ENCODE data around the gene BLID.

Gene BLID

DNA sequence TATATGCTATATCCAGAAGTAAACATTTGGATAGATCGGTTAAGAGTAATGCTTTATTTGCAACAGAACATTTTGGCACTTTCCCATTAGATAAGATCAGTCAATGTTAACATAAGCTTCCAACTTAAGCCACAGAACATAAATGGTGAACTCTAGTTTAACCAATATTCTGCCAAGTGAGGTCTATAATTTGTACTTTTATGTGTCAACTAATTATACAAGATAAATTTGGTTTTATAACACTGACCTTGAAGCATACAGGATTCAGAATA is 23.5 kb upstream of the BLID start:
- Histone ChIP-seq H2BK5ac (ENCODE audit: low read depth, low read length, poor library complexity) (no peak overlapping the region), H2BK12ac (ENCODE audit: low read length) (no peak overlapping the region), H3K79me1 (ENCODE audit: low read length) (no peaks in the 10 kb centered on the region), H3K4ac (ENCODE audit: low read depth, low read length) (no peak overlapping the region), H3K27ac (ENCODE audit: low read depth, low read length) (no peak overlapping the region), H2AK5ac (ENCODE audit: low read length) (no peak overlapping the region), H3K4me3 (ENCODE audit: low read depth, low read length) (no peak overlapping the region), H3K9me3 (ENCODE audit: insufficient read depth, low read depth, low read length) (no peaks in the 10 kb centered on the region), H4K8ac (ENCODE audit: low read depth, low read length) (no peak overlapping the region), H3K23ac (ENCODE audit: low read length) (no peak overlapping the region), H3K36me3 (ENCODE audit: control insufficient read depth in 1 of 2, insufficient read depth in 2 of 2, low read length in 2 of 2) (no peaks in the 10 kb centered on the region), H2BK120ac (ENCODE audit: insufficient read depth, low read length, poor library complexity) (no peak overlapping the region), H3K14ac (ENCODE audit: low read length) (no peak overlapping the region), H3K27me3 (ENCODE audit: insufficient read depth, low read length) (no peaks in the 10 kb centered on the region), H2AFZ (ENCODE audit: insufficient read depth, low read length, poor library complexity) (no peak overlapping the region), H4K12ac (ENCODE audit: low read depth, low read length) (no peak overlapping the region), H3K4me1 (ENCODE audit: control insufficient read depth in 1 of 2, insufficient read depth in 2 of 2, low read length in 2 of 2) (no peaks in the 10 kb centered on the region), H4K91ac (ENCODE audit: low read depth, low read length) (no peak overlapping the region), H3K9ac (ENCODE audit: low read length) (no peak overlapping the region), H3K79me2 (ENCODE audit: control insufficient read depth, insufficient read depth, low read length, poor library complexity) (no peaks in the 10 kb centered on the region), H3K4me2 (ENCODE audit: low read length) (no peak overlapping the region), H3K18ac (ENCODE audit: low read length) (no peak overlapping the region)
- DNase-seq: no peak
- no CpG with 5 or more reads among the region's 1 CpG for WGBS (ENCODE audit: extremely low coverage, insufficient coverage, insufficient read length)

DNA sequence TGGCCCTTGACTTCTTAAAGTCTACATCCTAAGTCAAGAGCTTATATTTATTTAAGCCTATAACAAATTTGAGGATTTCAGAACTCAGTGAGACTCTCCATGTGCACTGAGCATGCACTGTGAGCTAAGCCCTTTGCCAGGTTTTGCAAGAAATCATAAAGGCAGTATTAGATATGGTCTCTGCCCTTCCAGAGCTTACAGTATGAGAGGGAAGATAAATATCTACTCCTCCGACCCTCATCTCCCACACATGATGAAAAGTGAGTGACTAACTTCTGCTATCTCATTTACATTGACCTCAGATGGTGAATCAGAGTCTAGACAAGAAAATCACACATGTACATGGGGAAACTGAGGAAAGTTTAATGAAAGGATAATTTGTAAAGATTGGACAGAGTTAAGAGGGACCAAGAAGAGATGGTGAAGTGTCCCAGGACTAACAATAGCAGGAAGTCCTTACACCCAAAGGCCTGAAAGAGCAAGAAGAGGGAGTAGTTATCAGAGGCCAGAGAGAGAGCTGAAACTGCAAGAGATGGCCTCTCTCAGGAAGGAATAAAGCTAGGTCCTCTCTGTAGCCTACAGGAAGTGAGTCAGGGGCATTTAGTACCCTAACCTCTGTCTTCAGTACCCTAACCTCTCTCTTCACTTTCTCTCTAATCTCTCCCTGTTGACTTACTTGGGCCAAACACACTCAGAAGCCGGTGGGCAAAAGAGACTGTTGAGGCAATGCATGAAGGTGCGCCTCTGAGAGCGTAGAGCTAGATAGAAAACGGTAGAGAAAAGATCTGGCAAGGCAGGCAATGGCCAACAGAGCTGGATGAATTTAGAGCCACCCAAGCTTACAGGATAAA is 23.0 kb upstream of the BLID start:
- H4K8ac ChIP-seq (ENCODE audit: low read depth, low read length): no peak overlapping the region
- H3K4ac ChIP-seq (ENCODE audit: low read depth, low read length): no peak overlapping the region
- no peak overlapping the region for H3K14ac ChIP-seq (ENCODE audit: low read length)
- no peak overlapping the region for H3K18ac ChIP-seq (ENCODE audit: low read length)
- H3K36me3 ChIP-seq (ENCODE audit: control insufficient read depth in 1 of 2, insufficient read depth in 2 of 2, low read length in 2 of 2): no peaks in the 10 kb centered on the region
- H3K9me3 ChIP-seq (ENCODE audit: insufficient read depth, low read depth, low read length): no peaks in the 10 kb centered on the region
- H2BK12ac ChIP-seq (ENCODE audit: low read length): no peak overlapping the region
- no peak overlapping the region for H3K9ac ChIP-seq (ENCODE audit: low read length)
- WGBS (ENCODE audit: extremely low coverage, insufficient coverage, insufficient read length): no CpG with 5 or more reads among the region's 5 CpGs
- H3K79me1 ChIP-seq (ENCODE audit: low read length): no peaks in the 10 kb centered on the region
- H3K4me1 ChIP-seq (ENCODE audit: control insufficient read depth in 1 of 2, insufficient read depth in 2 of 2, low read length in 2 of 2): no peaks in the 10 kb centered on the region
- no peak overlapping the region for H2BK5ac ChIP-seq (ENCODE audit: low read depth, low read length, poor library complexity)
- H3K23ac ChIP-seq (ENCODE audit: low read length): no peak overlapping the region
- H2AK5ac ChIP-seq (ENCODE audit: low read length): no peak overlapping the region
- no peaks in the 10 kb centered on the region for H3K79me2 ChIP-seq (ENCODE audit: control insufficient read depth, insufficient read depth, low read length, poor library complexity)
- H3K27ac ChIP-seq (ENCODE audit: low read depth, low read length): no peak overlapping the region
- H3K27me3 ChIP-seq (ENCODE audit: insufficient read depth, low read length): no peaks in the 10 kb centered on the region
- H3K4me3 ChIP-seq (ENCODE audit: low read depth, low read length): no peak overlapping the region
- no peak overlapping the region for H3K4me2 ChIP-seq (ENCODE audit: low read length)
- DNase-seq: peak in 1 of 2 donors; percentile 43
- H2AFZ ChIP-seq (ENCODE audit: insufficient read depth, low read length, poor library complexity): no peak overlapping the region
- H4K12ac ChIP-seq (ENCODE audit: low read depth, low read length): no peak overlapping the region
- no peak overlapping the region for H2BK120ac ChIP-seq (ENCODE audit: insufficient read depth, low read length, poor library complexity)
- no peak overlapping the region for H4K91ac ChIP-seq (ENCODE audit: low read depth, low read length)

DNA sequence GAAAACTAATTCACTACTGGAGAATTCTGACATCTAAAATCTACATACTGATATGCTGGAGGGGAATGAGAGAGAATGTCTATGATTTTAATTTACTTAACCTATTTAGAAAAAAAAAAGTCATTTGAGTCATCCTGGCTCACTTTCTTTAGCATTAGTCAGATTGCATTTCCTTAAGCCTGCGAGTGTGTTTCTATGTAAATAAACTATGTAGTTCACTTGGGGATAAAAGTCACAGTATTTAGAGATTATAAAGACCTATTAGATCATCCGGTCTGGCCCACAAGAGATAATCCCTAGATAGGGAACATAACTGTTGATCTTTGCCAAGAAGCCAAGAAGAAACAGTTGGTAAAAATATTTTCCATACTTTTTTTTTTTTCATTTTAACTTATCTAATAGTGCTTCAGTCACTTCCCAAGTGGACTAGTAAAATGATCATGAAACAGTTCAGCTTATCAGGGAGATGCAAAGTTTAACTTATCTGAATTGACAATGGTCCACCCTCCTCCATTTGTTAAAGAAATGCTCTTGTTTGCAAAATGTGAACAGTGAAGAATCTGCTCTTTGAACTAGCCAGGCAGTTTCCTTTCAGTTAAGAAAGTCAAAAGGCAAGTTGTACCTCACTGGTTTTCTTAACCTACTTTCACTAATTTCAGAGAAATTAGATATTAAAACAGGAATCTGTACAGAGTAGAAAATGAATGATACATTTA is 21.2 kb upstream of the BLID start:
- no peaks in the 10 kb centered on the region for H3K27me3 ChIP-seq (ENCODE audit: insufficient read depth, low read length)
- H2BK120ac ChIP-seq (ENCODE audit: insufficient read depth, low read length, poor library complexity): no peak overlapping the region
- no peak overlapping the region for H3K23ac ChIP-seq (ENCODE audit: low read length)
- peak in 1 of 2 donors; percentile 51 for DNase-seq
- H4K12ac ChIP-seq (ENCODE audit: low read depth, low read length): no peak overlapping the region
- H3K18ac ChIP-seq (ENCODE audit: low read length): no peak overlapping the region
- no peak overlapping the region for H2AK5ac ChIP-seq (ENCODE audit: low read length)
- no peaks in the 10 kb centered on the region for H3K36me3 ChIP-seq (ENCODE audit: control insufficient read depth in 1 of 2, insufficient read depth in 2 of 2, low read length in 2 of 2)
- no peak overlapping the region for H2BK5ac ChIP-seq (ENCODE audit: low read depth, low read length, poor library complexity)
- H3K4me1 ChIP-seq (ENCODE audit: control insufficient read depth in 1 of 2, insufficient read depth in 2 of 2, low read length in 2 of 2): no peaks in the 10 kb centered on the region
- no peak overlapping the region for H4K91ac ChIP-seq (ENCODE audit: low read depth, low read length)
- no peak overlapping the region for H3K9ac ChIP-seq (ENCODE audit: low read length)
- no CpG with 5 or more reads among the region's 2 CpGs for WGBS (ENCODE audit: extremely low coverage, insufficient coverage, insufficient read length)
- H4K8ac ChIP-seq (ENCODE audit: low read depth, low read length): no peak overlapping the region
- no peaks in the 10 kb centered on the region for H3K9me3 ChIP-seq (ENCODE audit: insufficient read depth, low read depth, low read length)
- no peak overlapping the region for H2AFZ ChIP-seq (ENCODE audit: insufficient read depth, low read length, poor library complexity)
- no peak overlapping the region for H3K14ac ChIP-seq (ENCODE audit: low read length)
- no peak overlapping the region for H3K4ac ChIP-seq (ENCODE audit: low read depth, low read length)
- H3K27ac ChIP-seq (ENCODE audit: low read depth, low read length): no peak overlapping the region
- no peak overlapping the region for H3K4me3 ChIP-seq (ENCODE audit: low read depth, low read length)
- no peak overlapping the region for H3K4me2 ChIP-seq (ENCODE audit: low read length)
- H3K79me1 ChIP-seq (ENCODE audit: low read length): no peaks in the 10 kb centered on the region
- H3K79me2 ChIP-seq (ENCODE audit: control insufficient read depth, insufficient read depth, low read length, poor library complexity): no peaks in the 10 kb centered on the region
- no peak overlapping the region for H2BK12ac ChIP-seq (ENCODE audit: low read length)

DNA sequence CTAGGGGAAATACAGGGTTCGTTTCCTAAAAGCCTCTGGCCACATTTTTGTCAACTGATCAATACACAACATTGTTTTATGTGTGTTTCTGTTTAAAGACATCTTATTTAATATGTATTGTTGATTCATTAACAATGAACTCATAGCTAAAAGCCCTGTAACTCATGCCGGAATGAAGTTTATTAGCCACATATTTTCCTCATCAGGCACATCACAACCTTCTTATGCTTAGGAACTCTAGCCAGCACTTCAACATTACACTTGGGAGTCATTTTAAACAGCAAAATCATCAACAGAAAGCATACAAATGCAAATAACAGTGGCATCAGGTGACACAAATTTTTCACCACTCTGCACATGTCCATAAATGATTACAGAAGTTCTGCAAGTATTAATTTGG is 15.1 kb upstream of the BLID start:
- no peak overlapping the region for H2BK12ac ChIP-seq (ENCODE audit: low read length)
- H3K4me1 ChIP-seq (ENCODE audit: control insufficient read depth in 1 of 2, insufficient read depth in 2 of 2, low read length in 2 of 2): no peaks in the 10 kb centered on the region
- H3K9ac ChIP-seq (ENCODE audit: low read length): no peak overlapping the region
- no peak overlapping the region for H3K18ac ChIP-seq (ENCODE audit: low read length)
- no peak overlapping the region for H2BK120ac ChIP-seq (ENCODE audit: insufficient read depth, low read length, poor library complexity)
- H3K27ac ChIP-seq (ENCODE audit: low read depth, low read length): no peak overlapping the region
- no peak overlapping the region for H2AK5ac ChIP-seq (ENCODE audit: low read length)
- no peak overlapping the region for H3K23ac ChIP-seq (ENCODE audit: low read length)
- no peak overlapping the region for H3K4me2 ChIP-seq (ENCODE audit: low read length)
- no peak overlapping the region for H2BK5ac ChIP-seq (ENCODE audit: low read depth, low read length, poor library complexity)
- H2AFZ ChIP-seq (ENCODE audit: insufficient read depth, low read length, poor library complexity): no peak overlapping the region
- no peak overlapping the region for H4K8ac ChIP-seq (ENCODE audit: low read depth, low read length)
- H3K79me2 ChIP-seq (ENCODE audit: control insufficient read depth, insufficient read depth, low read length, poor library complexity): no peaks in the 10 kb centered on the region
- no peak overlapping the region for H3K14ac ChIP-seq (ENCODE audit: low read length)
- no peaks in the 10 kb centered on the region for H3K79me1 ChIP-seq (ENCODE audit: low read length)
- H3K4me3 ChIP-seq (ENCODE audit: low read depth, low read length): no peak overlapping the region
- DNase-seq: no peak
- no peak overlapping the region for H3K4ac ChIP-seq (ENCODE audit: low read depth, low read length)
- no CpG with 5 or more reads among the region's 2 CpGs for WGBS (ENCODE audit: extremely low coverage, insufficient coverage, insufficient read length)
- no peak overlapping the region for H4K91ac ChIP-seq (ENCODE audit: low read depth, low read length)
- H3K9me3 ChIP-seq (ENCODE audit: insufficient read depth, low read depth, low read length): no peaks in the 10 kb centered on the region
- no peaks in the 10 kb centered on the region for H3K27me3 ChIP-seq (ENCODE audit: insufficient read depth, low read length)
- no peaks in the 10 kb centered on the region for H3K36me3 ChIP-seq (ENCODE audit: control insufficient read depth in 1 of 2, insufficient read depth in 2 of 2, low read length in 2 of 2)
- H4K12ac ChIP-seq (ENCODE audit: low read depth, low read length): no peak overlapping the region

Data from trophoblast cell (in vitro differentiated cells and primary cell).